KMS-11 (cell line): Measurements from ENCODE around the gene ENPP7.

Experiments used
- H2AFZ ChIP-seq: fragments of 200-600 bp; sonication (generic); 2 replicates; pipeline ENCODE4 v1.6.1; 2016; ENCODE audit warnings: antibody characterized with exemption, mixed run types, low read depth
- H3K27ac ChIP-seq: fragments of 200-600 bp; sonication (generic); 2 replicates; pipeline ENCODE4 v1.6.1; 2016; ENCODE audit warnings: mild to moderate bottlenecking, mixed run types
- H3K27me3 ChIP-seq: fragments of 200-600 bp; sonication (generic); 2 replicates; pipeline ENCODE4 v1.6.1; 2017; ENCODE audit warnings: mild to moderate bottlenecking, low read depth, mixed run types, moderate library complexity; ENCODE audit not compliant: insufficient read depth
- H3K36me3 ChIP-seq: fragments of 200-600 bp; sonication (generic); 2 replicates; pipeline ENCODE4 v1.6.1; 2017; ENCODE audit warnings: mild to moderate bottlenecking, mixed run types; ENCODE audit not compliant: insufficient read depth
- H3K4me1 ChIP-seq: fragments of 200-600 bp; sonication (generic); 2 replicates; pipeline ENCODE4 v1.6.1; 2016; ENCODE audit warnings: mild to moderate bottlenecking, low read depth, mixed run types; ENCODE audit not compliant: poor library complexity, severe bottlenecking
- H3K4me2 ChIP-seq: fragments of 200-600 bp; sonication (generic); 2 replicates; pipeline ENCODE4 v1.7.0; 2016; ENCODE audit warnings: mild to moderate bottlenecking, mixed run types
- H3K4me3 ChIP-seq: fragments of 200-600 bp; sonication (generic); IDR thresholded peaks from 2 replicates; pipeline ENCODE4 v1.6.1; 2017; ENCODE audit warnings: low read depth, low read length, mixed read lengths; ENCODE audit not compliant: insufficient read depth
- H3K79me2 ChIP-seq: fragments of 200-600 bp; sonication (generic); 2 replicates; pipeline ENCODE4 v1.6.1; 2016; ENCODE audit warnings: low read depth, mixed run types; ENCODE audit not compliant: insufficient read depth
- H3K9ac ChIP-seq: fragments of 200-600 bp; sonication (generic); 2 replicates; pipeline ENCODE4 v1.6.1; 2016; ENCODE audit warnings: mild to moderate bottlenecking, mixed run types
- H4K20me1 ChIP-seq: fragments of 200-600 bp; sonication (generic); 2 replicates; pipeline ENCODE4 v1.6.1; 2016; ENCODE audit warnings: mild to moderate bottlenecking, mixed run types; ENCODE audit not compliant: insufficient read depth
- CTCF ChIP-seq: fragments of 200-600 bp; sonication (generic); conservative IDR thresholded peaks from 2 replicates; pipeline ENCODE4 v1.6.1; 2017; ENCODE audit warnings: low read depth, mild to moderate bottlenecking, antibody characterized with exemption, low read length, moderate library complexity, mixed read lengths

Gene ENPP7

GRCh38 chr17:79720705-79721292 lies 9.9 kb upstream of the ENPP7 start:
- Histone ChIP-seq H4K20me1 (no peaks in the 10 kb centered on the region), H2AFZ (no peak overlapping the region), H3K27me3 (peaks cover 78% of the 10 kb centered on the region), H3K36me3 (no peaks in the 10 kb centered on the region), H3K9ac (no peak overlapping the region), H3K27ac (no peak overlapping the region), H3K4me2 (no peak overlapping the region), H3K79me2 (no peaks in the 10 kb centered on the region), H3K4me1 (no peaks in the 10 kb centered on the region), H3K4me3 (no peak overlapping the region)
- TF ChIP-seq CTCF, result no peak

GRCh38 chr17:79721993-79722671 lies 8.6 kb upstream of the ENPP7 start:
- Histone ChIP-seq H3K4me2 (no peak overlapping the region), H3K79me2 (no peaks in the 10 kb centered on the region), H3K27me3 (peaks cover 71% of the 10 kb centered on the region), H3K36me3 (no peaks in the 10 kb centered on the region), H3K27ac (no peak overlapping the region), H3K9ac (no peak overlapping the region), H3K4me1 (no peaks in the 10 kb centered on the region), H4K20me1 (no peaks in the 10 kb centered on the region), H2AFZ (no peak overlapping the region), H3K4me3 (no peak overlapping the region)
- TF ChIP-seq CTCF, result peak; percentile 38; the same call in 1 of the 2 replicates

GRCh38 chr17:79722787-79723186 lies 8.0 kb upstream of the ENPP7 start:
- Histone ChIP-seq H3K79me2 (no peaks in the 10 kb centered on the region), H3K4me1 (no peaks in the 10 kb centered on the region), H3K4me2 (no peak overlapping the region), H3K9ac (no peak overlapping the region), H2AFZ (no peak overlapping the region), H3K4me3 (no peak overlapping the region), H3K27me3 (peaks cover 67% of the 10 kb centered on the region), H3K27ac (no peak overlapping the region), H4K20me1 (no peaks in the 10 kb centered on the region), H3K36me3 (no peaks in the 10 kb centered on the region)
- no peak for TF ChIP-seq CTCF

GRCh38 chr17:79728169-79728907 lies 2.4 kb upstream of the ENPP7 start:
- Histone ChIP-seq H3K27ac (no peak overlapping the region), H3K4me1 (peaks cover 9% of the 10 kb centered on the region), H3K79me2 (no peaks in the 10 kb centered on the region), H3K4me3 (no peak overlapping the region), H3K27me3 (peaks cover 28% of the 10 kb centered on the region), H2AFZ (peak overlapping the region; percentile 91), H3K36me3 (no peaks in the 10 kb centered on the region), H3K9ac (no peak overlapping the region), H3K4me2 (peak overlapping the region; percentile 34; the same call in 1 of the 2 replicates), H4K20me1 (no peaks in the 10 kb centered on the region)
- TF ChIP-seq CTCF, result no peak
